B cell (primary cell): ENCODE results near the gene ZNF516.

ENCODE experiments used
- EZH2 ChIP-seq: IDR thresholded peaks from 2 replicates; pipeline ENCODE4 v1.6.1; 2012; ENCODE audit warnings: borderline replicate concordance, low read depth, mild to moderate bottlenecking, moderate library complexity, low read length; ENCODE audit not compliant: insufficient read depth, poor library complexity, severe bottlenecking
- TF ChIP-seq, protein P1 (sequence below): fragments of 200-600 bp; IDR thresholded peaks from one replicate; pipeline ENCODE4 v1.8.0; 2022; ENCODE audit warnings: antibody characterized with exemption, mild to moderate bottlenecking

DNA sequence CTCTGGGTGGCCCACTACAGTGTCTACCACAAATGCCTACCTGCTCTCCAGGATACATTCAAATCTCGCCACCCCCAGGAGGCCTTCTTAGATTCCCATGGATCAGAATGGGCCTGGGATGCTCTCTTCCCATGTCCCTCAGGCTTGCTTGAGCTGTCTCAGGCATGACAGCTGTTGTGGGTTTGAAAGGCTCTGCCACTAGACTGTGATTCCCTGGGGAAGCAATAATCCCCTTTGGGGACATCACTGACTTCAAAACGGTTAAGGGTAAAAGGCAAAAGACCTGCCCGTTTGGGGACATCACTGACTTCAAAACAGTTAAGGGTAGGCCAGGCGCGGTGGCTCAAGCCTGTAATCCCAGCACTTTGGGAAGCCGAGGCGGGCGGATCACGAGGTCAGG, 35.8 kb upstream of the ZNF516 start:
- TF ChIP-seq, protein P1, sequence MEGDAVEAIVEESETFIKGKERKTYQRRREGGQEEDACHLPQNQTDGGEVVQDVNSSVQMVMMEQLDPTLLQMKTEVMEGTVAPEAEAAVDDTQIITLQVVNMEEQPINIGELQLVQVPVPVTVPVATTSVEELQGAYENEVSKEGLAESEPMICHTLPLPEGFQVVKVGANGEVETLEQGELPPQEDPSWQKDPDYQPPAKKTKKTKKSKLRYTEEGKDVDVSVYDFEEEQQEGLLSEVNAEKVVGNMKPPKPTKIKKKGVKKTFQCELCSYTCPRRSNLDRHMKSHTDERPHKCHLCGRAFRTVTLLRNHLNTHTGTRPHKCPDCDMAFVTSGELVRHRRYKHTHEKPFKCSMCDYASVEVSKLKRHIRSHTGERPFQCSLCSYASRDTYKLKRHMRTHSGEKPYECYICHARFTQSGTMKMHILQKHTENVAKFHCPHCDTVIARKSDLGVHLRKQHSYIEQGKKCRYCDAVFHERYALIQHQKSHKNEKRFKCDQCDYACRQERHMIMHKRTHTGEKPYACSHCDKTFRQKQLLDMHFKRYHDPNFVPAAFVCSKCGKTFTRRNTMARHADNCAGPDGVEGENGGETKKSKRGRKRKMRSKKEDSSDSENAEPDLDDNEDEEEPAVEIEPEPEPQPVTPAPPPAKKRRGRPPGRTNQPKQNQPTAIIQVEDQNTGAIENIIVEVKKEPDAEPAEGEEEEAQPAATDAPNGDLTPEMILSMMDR: no peak
- no peak for TF ChIP-seq EZH2
